ENCODE measurements around the gene TEX264. TPM values are rescaled to one million over a fixed set of nuclear protein-coding genes. Genes with fewer than 3 reads are reported as not detected.

The TEX264 gene
- total RNA-seq, 1 donor from 2014 or later, result 0.54 TPM

DNA sequence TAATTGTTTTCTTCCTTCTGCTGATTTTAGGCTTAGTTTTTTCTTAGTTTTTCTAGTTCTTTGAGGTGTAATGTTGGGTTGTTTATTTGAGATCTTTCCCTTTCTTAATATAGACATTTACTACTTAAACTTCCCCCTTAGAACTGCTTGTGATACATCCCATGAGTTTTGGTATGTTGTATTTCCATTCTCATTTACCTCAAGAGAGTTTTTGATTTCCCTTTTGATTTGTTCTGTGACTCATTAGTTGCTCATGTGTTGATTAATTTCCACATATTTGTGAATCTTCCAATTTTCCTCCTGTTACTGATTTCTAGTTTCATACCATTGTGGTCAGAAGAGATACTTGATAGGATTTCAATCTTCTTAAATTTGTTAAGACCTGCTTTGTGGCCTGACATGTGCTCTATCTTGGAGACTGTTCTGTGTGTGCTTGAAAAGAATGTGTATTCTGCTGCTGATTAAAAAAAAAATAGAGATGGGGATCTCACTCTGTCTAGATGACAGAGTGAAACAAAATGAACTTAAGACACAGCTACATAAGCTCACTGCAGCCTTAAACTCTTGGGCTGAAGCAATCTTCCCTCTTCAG is 58.1 kb downstream of the TEX264 start:
- no peaks in the 10 kb centered on the region for H3K9me3 Mint-ChIP-seq
- Histone ChIP-seq H2AFZ (replicated peaks) (no peak overlapping the region), H3K27ac (no peak overlapping the region), H3K4me3 (no peak overlapping the region), H3K4me2 (no peak overlapping the region), H3K4me1 (no peaks in the 10 kb centered on the region), H3F3A (ENCODE audit: low read depth) (no peaks in the 10 kb centered on the region), H3K27me3 (no peaks in the 10 kb centered on the region), H3K9ac (no peak overlapping the region), H3K36me3 (no peaks in the 10 kb centered on the region), H3K79me2 (ENCODE audit: low read depth) (no peaks in the 10 kb centered on the region), H3K9me3 (ENCODE audit: low read depth) (no peaks in the 10 kb centered on the region), H4K20me1 (ENCODE audit: low read depth) (no peaks in the 10 kb centered on the region)
- peaks cover 2% of the 10 kb centered on the region for H3K4me1 Mint-ChIP-seq
- H3K27me3 Mint-ChIP-seq (ENCODE audit: insufficient read depth, low read depth), result peaks cover 3% of the 10 kb centered on the region
- no peaks in the 10 kb centered on the region for H3K36me3 Mint-ChIP-seq
- TF ChIP-seq EZH2 (IDR thresholded peaks at IDR 0.05) (no peak), EZH2phosphoT487 (IDR thresholded peaks at IDR 0.05) (no peak)
- TF ChIP-seq, protein P1, sequence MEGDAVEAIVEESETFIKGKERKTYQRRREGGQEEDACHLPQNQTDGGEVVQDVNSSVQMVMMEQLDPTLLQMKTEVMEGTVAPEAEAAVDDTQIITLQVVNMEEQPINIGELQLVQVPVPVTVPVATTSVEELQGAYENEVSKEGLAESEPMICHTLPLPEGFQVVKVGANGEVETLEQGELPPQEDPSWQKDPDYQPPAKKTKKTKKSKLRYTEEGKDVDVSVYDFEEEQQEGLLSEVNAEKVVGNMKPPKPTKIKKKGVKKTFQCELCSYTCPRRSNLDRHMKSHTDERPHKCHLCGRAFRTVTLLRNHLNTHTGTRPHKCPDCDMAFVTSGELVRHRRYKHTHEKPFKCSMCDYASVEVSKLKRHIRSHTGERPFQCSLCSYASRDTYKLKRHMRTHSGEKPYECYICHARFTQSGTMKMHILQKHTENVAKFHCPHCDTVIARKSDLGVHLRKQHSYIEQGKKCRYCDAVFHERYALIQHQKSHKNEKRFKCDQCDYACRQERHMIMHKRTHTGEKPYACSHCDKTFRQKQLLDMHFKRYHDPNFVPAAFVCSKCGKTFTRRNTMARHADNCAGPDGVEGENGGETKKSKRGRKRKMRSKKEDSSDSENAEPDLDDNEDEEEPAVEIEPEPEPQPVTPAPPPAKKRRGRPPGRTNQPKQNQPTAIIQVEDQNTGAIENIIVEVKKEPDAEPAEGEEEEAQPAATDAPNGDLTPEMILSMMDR (IDR thresholded peaks at IDR 0.05), result no peak
- no peak for DNase-seq (ENCODE audit: low spot score)
- H3K27ac Mint-ChIP-seq, result no peak overlapping the region
- H3K4me3 Mint-ChIP-seq, result no peak overlapping the region

DNA sequence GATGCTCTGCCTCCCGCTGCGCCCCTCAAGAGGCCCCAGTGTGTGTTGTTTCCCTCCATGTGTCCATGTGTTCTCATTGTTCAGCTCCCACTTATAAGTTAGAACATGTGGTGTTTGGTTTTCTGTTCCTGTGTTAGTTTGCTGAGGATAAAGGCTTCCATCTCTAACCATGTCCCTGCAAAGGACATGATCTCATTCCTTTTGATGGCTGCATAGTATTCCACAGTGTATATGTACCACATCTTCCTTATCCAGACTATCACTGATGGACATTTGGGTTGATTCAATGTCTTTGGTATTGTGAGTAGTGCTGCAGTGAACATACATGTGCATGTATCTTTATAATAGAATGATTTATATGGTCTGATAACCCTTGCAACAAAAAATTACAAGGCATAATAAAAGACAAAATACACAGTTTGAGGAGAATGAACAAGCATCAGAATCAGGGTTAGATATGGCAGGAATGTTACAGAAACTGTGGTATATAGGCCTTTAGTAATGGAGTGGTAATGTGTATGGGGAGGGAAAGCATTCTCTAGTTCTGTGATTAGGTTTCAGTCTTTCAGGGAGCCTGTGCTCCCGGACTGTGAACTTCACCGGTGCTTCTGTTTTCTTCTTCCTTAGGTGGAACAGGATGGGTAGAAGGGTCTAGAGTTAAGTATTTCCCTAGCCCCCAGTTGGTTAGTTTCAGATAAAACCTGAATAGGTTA is 63.0 kb downstream of the TEX264 start:
- peaks cover 17% of the 10 kb centered on the region for H3K4me1 ChIP-seq
- H3K36me3 Mint-ChIP-seq, result no peaks in the 10 kb centered on the region
- no peak overlapping the region for H3K4me3 Mint-ChIP-seq
- DNase-seq (ENCODE audit: low spot score), result no peak
- no peaks in the 10 kb centered on the region for H4K20me1 ChIP-seq (ENCODE audit: low read depth)
- no peaks in the 10 kb centered on the region for H3K79me2 ChIP-seq (ENCODE audit: low read depth)
- H3F3A ChIP-seq (ENCODE audit: low read depth), result no peaks in the 10 kb centered on the region
- peak overlapping the region; percentile 49 for H3K4me2 ChIP-seq
- H3K4me1 Mint-ChIP-seq, result peaks cover 8% of the 10 kb centered on the region
- H2AFZ ChIP-seq (replicated peaks), result peak overlapping the region; percentile 83
- TF ChIP-seq, protein P1 (IDR thresholded peaks at IDR 0.05), result no peak
- TF ChIP-seq EZH2phosphoT487 (IDR thresholded peaks at IDR 0.05) (no peak), EZH2 (IDR thresholded peaks at IDR 0.05) (no peak)
- no peaks in the 10 kb centered on the region for H3K9me3 Mint-ChIP-seq
- H3K27me3 ChIP-seq, result no peaks in the 10 kb centered on the region
- H3K27ac ChIP-seq, result no peak overlapping the region
- no peaks in the 10 kb centered on the region for H3K36me3 ChIP-seq
- no peak overlapping the region for H3K4me3 ChIP-seq
- no peak overlapping the region for H3K9ac ChIP-seq
- no peak overlapping the region for H3K27ac Mint-ChIP-seq
- no peaks in the 10 kb centered on the region for H3K9me3 ChIP-seq (ENCODE audit: low read depth)
- H3K27me3 Mint-ChIP-seq (ENCODE audit: insufficient read depth, low read depth), result peaks cover 6% of the 10 kb centered on the region

- Histone ChIP-seq H2AFZ (replicated peaks) (peak overlapping the region; percentile 83), H3K9ac (no peak overlapping the region), H3K36me3 (no peaks in the 10 kb centered on the region), H3K4me2 (peak overlapping the region; percentile 49), H3K79me2 (ENCODE audit: low read depth) (no peaks in the 10 kb centered on the region), H3K4me3 (no peak overlapping the region), H3K27me3 (no peaks in the 10 kb centered on the region), H3K27ac (no peak overlapping the region), H4K20me1 (ENCODE audit: low read depth) (no peaks in the 10 kb centered on the region), H3K4me1 (peaks cover 17% of the 10 kb centered on the region), H3F3A (ENCODE audit: low read depth) (no peaks in the 10 kb centered on the region), H3K9me3 (ENCODE audit: low read depth) (no peaks in the 10 kb centered on the region)
- no peak overlapping the region for H3K27ac Mint-ChIP-seq
- TF ChIP-seq EZH2 (IDR thresholded peaks at IDR 0.05) (no peak), EZH2phosphoT487 (IDR thresholded peaks at IDR 0.05) (no peak)
- TF ChIP-seq, protein P1 (IDR thresholded peaks at IDR 0.05), result no peak
- peaks cover 6% of the 10 kb centered on the region for H3K27me3 Mint-ChIP-seq (ENCODE audit: insufficient read depth, low read depth)
- no peaks in the 10 kb centered on the region for H3K36me3 Mint-ChIP-seq
- peaks cover 8% of the 10 kb centered on the region for H3K4me1 Mint-ChIP-seq
- H3K4me3 Mint-ChIP-seq, result no peak overlapping the region
- no peaks in the 10 kb centered on the region for H3K9me3 Mint-ChIP-seq
- DNase-seq (ENCODE audit: low spot score), result peak; percentile 16
Measured at GRCh38 chr3:51734572-51734907, 63.5 kb downstream of the TEX264 start.

Measured in neural progenitor cell (in vitro differentiated cells).